ENCODE measurements around the gene NCDN.

- TF ChIP-seq POLR2A (IDR thresholded peaks at IDR 0.05; ENCODE audit: low read length) (no peak), GATA1 (IDR thresholded peaks at IDR 0.05; ENCODE audit: low read depth, low read length) (no peak)
Measured at GRCh38 chr1:35592991-35593769, 35.6 kb downstream of the NCDN start.

All from erythroblast (primary cell).